Ramos (cell line): ENCODE data around the gene NAALADL2.
"Not testable (repeated sequence)": the region's sequence is repeated elsewhere in the genome, so short reads cannot be mapped to it uniquely, and the experiment has no call there.

Experiments used
- in situ Hi-C: fragments of 300-500 bp; cut with MboI; formaldehyde crosslinking; loops from one replicate; pipeline ENCODE4 v1.14.3; 2022; ENCODE audit warnings: low sequenced_read_pairs; ENCODE audit not compliant: unreplicated experiment

NAALADL2 gene

GRCh38 chr3:175511219-175511785 is 652.2 kb downstream of the NAALADL2 start:
- in situ Hi-C loops, result no loop called here

GRCh38 chr3:175512700-175513099 is 653.6 kb downstream of the NAALADL2 start:
- in situ Hi-C loops, result no loop called here

GRCh38 chr3:175518459-175518858 is 659.3 kb downstream of the NAALADL2 start:
- in situ Hi-C loops, result no loop called here

- in situ Hi-C loops, result no loop called here
Measured at GRCh38 chr3:175521406-175521805, 662.3 kb downstream of the NAALADL2 start.

- in situ Hi-C loops, result no loop called here
Measured at GRCh38 chr3:175526191-175526590, 667.1 kb downstream of the NAALADL2 start.

GRCh38 chr3:175526609-175527280 is 667.6 kb downstream of the NAALADL2 start:
- in situ Hi-C loops, result no loop called here

DNA sequence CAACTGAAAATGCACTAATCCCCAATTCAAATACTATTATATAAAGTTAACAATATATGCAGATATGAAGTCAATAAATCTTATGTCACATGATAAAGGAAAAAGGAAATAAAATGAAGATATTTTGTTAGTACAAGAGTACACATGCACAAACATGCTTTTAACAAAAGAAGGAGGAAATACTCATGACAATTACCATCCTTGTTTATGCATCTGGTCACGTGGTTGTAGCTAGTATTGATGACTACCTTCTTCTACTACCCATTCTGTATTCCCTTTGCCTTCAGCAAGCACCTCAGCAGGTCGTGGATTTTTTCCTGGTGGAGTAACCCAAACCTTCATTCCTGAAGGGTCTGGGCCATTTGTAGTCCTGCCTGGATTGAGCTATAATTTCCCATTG is 669.6 kb downstream of the NAALADL2 start:
- in situ Hi-C loops, result not testable (repeated sequence)

DNA sequence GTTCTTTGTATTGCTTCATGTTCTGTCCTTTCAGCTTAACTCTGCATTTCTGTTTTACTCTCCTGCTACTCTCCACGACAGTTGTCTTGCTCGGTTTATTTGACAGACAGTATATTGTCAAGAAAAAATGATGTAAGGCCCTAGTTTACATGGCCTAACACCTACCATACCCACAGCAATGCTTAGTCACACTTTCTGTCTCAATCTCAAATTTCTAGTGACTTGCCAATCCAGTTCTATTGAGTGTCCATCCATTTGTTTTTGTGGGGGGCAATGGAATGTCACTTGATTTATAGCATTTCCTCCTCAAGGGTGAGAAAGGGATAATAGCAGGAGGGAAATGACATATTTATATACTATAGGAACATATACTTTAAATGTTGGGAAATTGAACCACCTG is 676.2 kb downstream of the NAALADL2 start:
- in situ Hi-C loops, result no loop called here

- in situ Hi-C loops, result no loop called here
Measured at GRCh38 chr3:175546115-175546514, 687.0 kb downstream of the NAALADL2 start.

DNA sequence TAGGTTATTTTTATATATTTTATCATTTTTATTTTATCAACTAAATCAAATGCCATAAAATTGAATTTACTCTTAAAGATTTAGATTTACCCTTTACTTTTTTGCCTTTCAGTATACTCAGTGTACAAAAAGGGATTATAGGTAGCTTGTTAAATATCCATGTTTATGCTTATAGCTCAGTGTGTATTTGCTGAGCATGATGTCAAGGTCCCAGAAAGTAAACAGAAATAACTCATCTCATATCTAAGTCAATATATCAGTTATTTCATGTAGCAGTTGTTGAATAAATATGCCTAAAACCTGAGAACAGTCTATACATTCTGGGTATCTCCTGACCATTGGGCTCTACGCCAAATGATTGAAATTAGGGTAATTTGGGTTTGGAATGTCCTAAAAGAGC is 693.8 kb downstream of the NAALADL2 start:
- in situ Hi-C loops, result no loop called here

- in situ Hi-C loops, result no loop called here
Measured at GRCh38 chr3:175554801-175555200, 695.7 kb downstream of the NAALADL2 start.

GRCh38 chr3:175558261-175558660 is 699.1 kb downstream of the NAALADL2 start:
- in situ Hi-C loops, result no loop called here

DNA sequence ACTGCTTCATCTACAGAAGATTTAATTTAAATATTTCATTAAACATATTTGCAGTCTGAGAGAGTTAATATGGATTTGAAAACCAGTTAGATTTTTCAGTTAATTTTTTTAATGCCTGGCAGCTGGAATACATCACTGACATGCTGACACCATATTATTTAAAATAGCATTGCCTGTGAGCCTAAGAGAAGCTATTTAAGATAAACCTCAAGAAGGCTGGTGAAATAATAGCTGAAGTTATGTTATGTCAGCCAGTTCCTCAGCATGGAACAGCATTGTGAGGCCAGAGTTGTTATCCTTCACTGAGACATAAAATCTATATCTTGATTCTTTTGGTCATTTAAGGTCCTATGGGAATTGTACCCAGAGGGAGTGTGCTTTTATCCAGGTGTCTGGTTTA is 705.2 kb downstream of the NAALADL2 start:
- in situ Hi-C loops, result no loop called here

DNA sequence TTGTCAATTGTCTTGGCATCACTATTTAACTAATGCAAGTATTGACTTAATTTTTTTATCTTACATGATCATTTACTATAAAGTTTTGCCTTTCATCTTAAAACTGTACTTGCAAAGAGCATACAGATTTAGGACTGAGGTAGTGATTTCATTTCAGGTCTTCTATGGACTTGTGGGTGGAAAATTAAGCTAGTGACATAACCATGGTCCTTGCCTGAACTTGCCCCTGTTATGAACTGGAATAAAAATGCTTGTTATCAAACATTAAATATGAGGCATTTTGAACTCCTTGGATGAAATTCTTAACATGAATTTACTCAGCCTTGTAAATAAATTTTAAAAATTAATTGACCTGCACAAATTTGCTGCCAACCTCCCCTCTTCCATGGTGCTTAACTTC is 712.0 kb downstream of the NAALADL2 start:
- in situ Hi-C loops, result no loop called here

DNA sequence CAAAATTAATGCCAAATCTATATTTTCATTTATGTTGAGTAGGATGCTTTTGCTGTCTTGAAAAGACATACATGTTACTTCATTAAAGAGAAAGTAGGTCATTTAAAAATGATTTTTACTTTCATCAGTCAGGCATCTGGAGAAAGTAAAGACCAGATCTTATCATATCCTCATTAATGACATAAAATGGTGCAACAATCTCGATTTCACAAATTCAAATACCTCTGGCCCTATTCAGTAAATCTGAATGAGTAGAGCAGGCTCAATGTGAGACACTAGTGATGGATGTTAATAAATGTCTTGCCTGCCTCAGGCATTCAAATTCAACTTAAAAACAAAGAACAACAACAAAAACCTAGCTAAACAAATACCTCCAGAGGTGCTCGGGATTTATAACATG is 714.1 kb downstream of the NAALADL2 start:
- in situ Hi-C loops, result no loop called here

DNA sequence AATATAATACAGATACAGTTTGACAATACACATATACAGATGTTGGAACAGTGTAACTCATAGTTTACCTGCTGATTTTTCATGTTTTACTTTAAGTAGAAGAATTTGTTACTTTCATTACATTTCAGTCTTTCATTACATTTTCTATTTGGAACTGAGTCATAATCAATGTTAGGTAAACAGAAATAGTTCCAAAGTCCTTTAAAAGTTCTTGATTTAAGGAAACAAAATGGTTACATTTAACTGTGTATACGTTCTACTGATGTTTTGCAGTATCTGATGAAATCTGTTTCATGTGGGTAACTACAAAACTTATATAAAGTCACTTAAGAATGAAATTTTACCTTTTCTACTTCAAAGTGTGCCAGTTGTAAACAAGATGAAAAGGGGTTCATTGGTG is 721.2 kb downstream of the NAALADL2 start:
- in situ Hi-C loops, result no loop called here

GRCh38 chr3:175585898-175586297 is 726.8 kb downstream of the NAALADL2 start:
- in situ Hi-C loops, result no loop called here

DNA sequence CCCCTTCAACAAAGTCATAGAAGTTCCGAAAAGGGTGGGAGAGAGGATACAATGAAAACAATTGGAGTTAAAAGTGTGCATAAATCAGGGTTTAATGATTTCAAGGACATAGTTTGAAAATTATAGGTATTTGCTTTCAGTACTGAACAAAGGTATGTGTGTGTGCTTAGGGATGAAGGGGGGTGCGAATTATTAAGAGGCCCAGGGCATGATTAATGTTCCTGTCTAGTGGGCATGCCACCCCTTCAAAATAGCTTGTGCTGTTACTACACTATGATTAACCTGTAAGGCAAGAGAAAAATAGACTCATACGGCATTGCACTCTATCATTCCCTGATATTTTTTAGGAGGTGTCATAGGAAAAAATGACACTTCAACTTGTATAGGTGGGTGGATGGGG is 731.6 kb downstream of the NAALADL2 start:
- in situ Hi-C loops, result no loop called here

GRCh38 chr3:175591375-175591774 is 732.2 kb downstream of the NAALADL2 start:
- in situ Hi-C loops, result no loop called here

- in situ Hi-C loops, result no loop called here
Measured at GRCh38 chr3:175593331-175593730, 734.2 kb downstream of the NAALADL2 start.

- in situ Hi-C loops, result no loop called here
Measured at GRCh38 chr3:175598740-175599139, 739.6 kb downstream of the NAALADL2 start.

- in situ Hi-C loops, result no loop called here
Measured at GRCh38 chr3:175601521-175601920, 742.4 kb downstream of the NAALADL2 start.
